Gastroesophageal sphincter (tissue), 3 donors: Measurements from ENCODE around the gene OTOL1.

ENCODE experiments used
- CTCF ChIP-seq, 4 experiments: fragments of 200-600 bp in 2 of 4; fragments of 450-650 bp in 2 of 4; sonication (generic) in 1 of 4; IDR thresholded peaks; one replicate each; pipeline ENCODE4 v1.5.1; 2017 to 2019; ENCODE audit warnings: antibody characterized with exemption in 4 of 4, mild to moderate bottlenecking in 2 of 4, moderate library complexity in 2 of 4
- POLR2A ChIP-seq, 2 donors: fragments of 450-650 bp; IDR thresholded peaks; one replicate each; pipeline ENCODE4 v1.6.1; 2017; ENCODE audit warnings: antibody characterized with exemption in 2 of 2, mild to moderate bottlenecking in 2 of 2, moderate library complexity in 1 of 2
- POLR2AphosphoS5 ChIP-seq: sonication (generic); formaldehyde crosslinking; IDR thresholded peaks from one replicate; pipeline ENCODE4 v1.6.1; 2017; ENCODE audit warnings: antibody characterized with exemption

GRCh38 chr3:161452179-161452578 lies 44.4 kb upstream of the OTOL1 start:
- TF ChIP-seq CTCF (IDR thresholded peaks at IDR 0.05) (no peak), POLR2A (IDR thresholded peaks at IDR 0.05) (no peak), POLR2AphosphoS5 (no peak)
